HCT116 (cell line): ENCODE measurements around the gene SLC44A5. TPM values are rescaled to one million over a fixed set of nuclear protein-coding genes. Genes with fewer than 3 reads are reported as not detected.

ENCODE experiments used
- ATAC-seq: fragments of 200-7000 bp; cut with Tn5 transposase; 2 replicates; pipeline ENCODE4 v1.9.1; 2020; ENCODE audit warnings: mild to moderate bottlenecking, moderate library complexity
- BruUV-seq: library from RNA; stranded (reverse); fragments of 400-500 nt; replicated peaks from 2 replicates; lab custom pipeline; 2021; lab: Mats Ljungman, UMichigan
- CTCF ChIA-PET: fragments of 300-600 bp; sonication (Branson Sonifier 250); formaldehyde crosslinking; loops from one replicate; lab custom pipeline; 2021; ENCODE audit warnings: antibody characterized with exemption; lab: Charles Lee
- POLR2A ChIA-PET: fragments of 300-600, 350-600 bp; sonication (Branson Sonifier 250); formaldehyde crosslinking; loops from one replicate; lab custom pipeline; 2021; ENCODE audit warnings: antibody characterized with exemption; lab: Charles Lee
- RAD21 ChIA-PET, 2 experiments: fragments of 300-600 bp; sonication (Branson Sonifier 250); formaldehyde crosslinking; loops; one replicate each; lab custom pipeline; 2023; ENCODE audit warnings: low total read pairs in 2 of 2; ENCODE audit not compliant: uncharacterized antibody in 2 of 2, unreplicated experiment in 2 of 2, low non-redundant PET in 1 of 2; lab: Charles Lee
- DNase-seq: peaks from one replicate; pipeline ENCODE4 v3.0.0-alpha.2; 2010; ENCODE audit warnings: low read depth, low spot score
- H2AFZ ChIP-seq: fragments of 200-600 bp; shearing (Covaris generic), sonication (generic); 2 replicates; pipeline ENCODE4 v1.6.1; 2017; ENCODE audit warnings: low read depth, mixed run types, mixed read lengths, antibody characterized with exemption, low read length; ENCODE audit not compliant: poor library complexity, severe bottlenecking
- H3K27ac ChIP-seq: 2 replicates; pipeline ENCODE4 v1.5.1; 2012; ENCODE audit warnings: low read depth, low read length
- H3K27me3 ChIP-seq: fragments of 200-600 bp; sonication (generic); 2 replicates; pipeline ENCODE4 v1.6.1; 2016; ENCODE audit warnings: mixed run types, low read length, mixed read lengths; ENCODE audit not compliant: insufficient read depth
- H3K36me3 ChIP-seq, 2 experiments: fragments of 200-500 bp in 1 of 2; fragments of 200-600 bp in 1 of 2; sonication (Bioruptor generic) in 1 of 2; sonication (generic) in 1 of 2; 2 replicates each; pipeline versions ENCODE4 v1.5.1 to v1.6.1; 2014 to 2016; ENCODE audit warnings: low read length in 2 of 2, inconsistent platforms in 1 of 2, mixed read lengths in 1 of 2, mixed run types in 1 of 2; ENCODE audit not compliant: insufficient read depth in 2 of 2, control insufficient read depth in 1 of 2
- H3K4me1 ChIP-seq, 2 experiments: fragments of 200-600 bp in 1 of 2; sonication (generic) in 1 of 2; 2 replicates each; pipeline versions ENCODE4 v1.5.1 to v1.6.1; 2012 to 2017; ENCODE audit warnings: low read length in 2 of 2, inconsistent platforms in 1 of 2, mild to moderate bottlenecking in 1 of 2, mixed read lengths in 1 of 2, mixed run types in 1 of 2, moderate library complexity in 1 of 2; ENCODE audit not compliant: insufficient read depth in 2 of 2, control insufficient read depth in 1 of 2
- H3K4me2 ChIP-seq: fragments of 200-600 bp; sonication (generic); 2 replicates; pipeline ENCODE4 v1.6.1; 2017; ENCODE audit warnings: mixed run types, low read length, mixed read lengths
- H3K4me3 ChIP-seq, 2 experiments: fragments of 200-600 bp in 1 of 2; sonication (generic) in 1 of 2; replicated peaks in 1 of 2; 2 replicates each; pipeline ENCODE4 v1.5.1; 2011 to 2016; ENCODE audit warnings: low read length in 2 of 2, control low read depth in 1 of 2, low read depth in 1 of 2, mild to moderate bottlenecking in 1 of 2, mixed read lengths in 1 of 2, mixed run types in 1 of 2
- H3K79me2 ChIP-seq: fragments of 200-600 bp; sonication (generic); 2 replicates; pipeline ENCODE4 v1.6.1; 2017; ENCODE audit warnings: mild to moderate bottlenecking, mixed run types, low read length, moderate library complexity, mixed read lengths; ENCODE audit not compliant: insufficient read depth
- H3K9ac ChIP-seq: fragments of 200-600 bp; sonication (generic); 2 replicates; pipeline ENCODE4 v1.6.1; 2016; ENCODE audit warnings: low read length, mixed read lengths
- H3K9me2 ChIP-seq: fragments of 200-600 bp; sonication (generic), shearing (Covaris generic); 2 replicates; pipeline ENCODE4 v1.6.1; 2017; ENCODE audit warnings: mixed run types, mild to moderate bottlenecking, moderate library complexity; ENCODE audit not compliant: insufficient read depth
- H3K9me3 ChIP-seq, 2 experiments: fragments of 200-500 bp in 1 of 2; fragments of 200-600 bp in 1 of 2; sonication (Bioruptor generic) in 1 of 2; sonication (generic) in 1 of 2; 2 replicates each; pipeline ENCODE4 v1.6.1; 2014 to 2017; ENCODE audit warnings: low read length in 2 of 2, mixed read lengths in 2 of 2, inconsistent platforms in 1 of 2, low read depth in 1 of 2, mild to moderate bottlenecking in 1 of 2, mixed run types in 1 of 2, moderate library complexity in 1 of 2; ENCODE audit not compliant: control insufficient read depth in 1 of 2, insufficient read depth in 1 of 2
- H4K20me1 ChIP-seq: fragments of 200-600 bp; sonication (generic), shearing (Covaris generic); 2 replicates; pipeline ENCODE4 v1.6.1; 2017; ENCODE audit warnings: mixed run types, mild to moderate bottlenecking, moderate library complexity; ENCODE audit not compliant: insufficient read depth
- CBX3 ChIP-seq: IDR thresholded peaks from 2 replicates; pipeline ENCODE4 v1.6.1; 2012; ENCODE audit warnings: low read depth
- CEBPB ChIP-seq: IDR thresholded peaks from 2 replicates; pipeline ENCODE4 v1.6.1; 2012; ENCODE audit warnings: low read depth
- EZH2phosphoT487 ChIP-seq: fragments of 200-600 bp; IDR thresholded peaks from 2 replicates; pipeline ENCODE4 v1.6.1; 2018; ENCODE audit warnings: antibody characterized with exemption, borderline replicate concordance
- JUND ChIP-seq: IDR thresholded peaks from 2 replicates; pipeline ENCODE4 v1.6.1; 2012
- POLR2AphosphoS5 ChIP-seq: IDR thresholded peaks from 2 replicates; pipeline ENCODE4 v1.6.1; 2011; ENCODE audit warnings: mild to moderate bottlenecking, low read depth, low read length, moderate library complexity
- REST ChIP-seq: IDR thresholded peaks from 2 replicates; pipeline ENCODE4 v1.6.1; 2012; ENCODE audit warnings: low read depth
- SP1 ChIP-seq: IDR thresholded peaks from 2 replicates; pipeline ENCODE4 v1.6.1; 2012; ENCODE audit warnings: low read depth
- SRF ChIP-seq: IDR thresholded peaks from 2 replicates; pipeline ENCODE4 v1.6.1; 2012; ENCODE audit warnings: low read depth
- YY1 ChIP-seq: IDR thresholded peaks from 2 replicates; pipeline ENCODE4 v1.6.1; 2011; ENCODE audit warnings: low read length, low read depth, moderate library complexity, mild to moderate bottlenecking; ENCODE audit not compliant: insufficient replicate concordance; ENCODE audit errors: extremely low read depth
- ZFX ChIP-seq: fragments of 450-650 bp; IDR thresholded peaks from 2 replicates; pipeline ENCODE4 v1.6.1; 2017
- intact Hi-C: fragments of 100-400 bp; cut with micrococcal nuclease; formaldehyde crosslinking; loops from 2 replicates; pipeline ENCODE4 v1.10.0; 2022
- total RNA-seq: library from RNA; stranded (reverse); gene quantifications from one replicate; pipeline ENCODE4 v1.2.1, GENCODE V29; 2021; ENCODE audit not compliant: unreplicated experiment
- TF ChIP-seq, protein P1 (sequence below), 3 experiments: fragments of 200-600 bp in 1 of 3; sonication (generic) in 1 of 3; IDR thresholded peaks in 2 of 3; conservative IDR thresholded peaks in 1 of 3; 2 replicates each; pipeline ENCODE4 v1.5.1; 2012 to 2017; ENCODE audit warnings: low read depth in 2 of 3, low read length in 2 of 3, antibody characterized with exemption in 1 of 3, borderline replicate concordance in 1 of 3, control low read depth in 1 of 3, mild to moderate bottlenecking in 1 of 3, mixed read lengths in 1 of 3, mixed run types in 1 of 3, moderate library complexity in 1 of 3; ENCODE audit not compliant: insufficient read depth in 1 of 3

Gene SLC44A5
- total RNA-seq, 1 experiment from 2014 or later: 2.4 TPM

DNA sequence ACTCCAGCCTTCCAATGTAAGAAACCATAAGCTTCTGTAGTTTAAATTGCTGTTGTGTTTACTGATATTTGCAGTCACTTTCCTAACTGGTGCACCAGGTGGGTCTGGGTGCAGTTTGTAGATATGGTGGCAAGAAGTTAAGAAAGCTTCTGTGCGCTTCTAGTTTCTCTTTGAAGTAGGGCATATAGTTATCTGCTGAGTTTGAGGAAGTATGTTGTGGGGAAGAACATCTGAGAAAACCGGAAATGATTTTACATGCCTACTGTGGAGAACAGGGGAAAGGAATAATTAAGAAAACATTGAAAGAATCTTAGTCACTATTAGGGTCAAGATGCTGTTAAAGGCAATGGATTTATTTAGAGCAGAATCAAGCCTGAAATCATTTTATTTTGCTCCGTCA is 14.9 kb upstream of the SLC44A5 start:
- no peak overlapping the region for H3K27ac ChIP-seq
- H3K9me2 ChIP-seq: peaks cover 3% of the 10 kb centered on the region; the same call in 1 of the 2 replicates
- ATAC-seq: no peak
- TF ChIP-seq CBX3: no peak
- no peak for TF ChIP-seq POLR2AphosphoS5
- no peak for TF ChIP-seq YY1
- no peak for TF ChIP-seq JUND
- no peak for TF ChIP-seq SP1
- no peak for TF ChIP-seq SRF
- TF ChIP-seq EZH2phosphoT487: no peak
- no peak for TF ChIP-seq ZFX
- TF ChIP-seq CEBPB: no peak
- TF ChIP-seq, protein P1, sequence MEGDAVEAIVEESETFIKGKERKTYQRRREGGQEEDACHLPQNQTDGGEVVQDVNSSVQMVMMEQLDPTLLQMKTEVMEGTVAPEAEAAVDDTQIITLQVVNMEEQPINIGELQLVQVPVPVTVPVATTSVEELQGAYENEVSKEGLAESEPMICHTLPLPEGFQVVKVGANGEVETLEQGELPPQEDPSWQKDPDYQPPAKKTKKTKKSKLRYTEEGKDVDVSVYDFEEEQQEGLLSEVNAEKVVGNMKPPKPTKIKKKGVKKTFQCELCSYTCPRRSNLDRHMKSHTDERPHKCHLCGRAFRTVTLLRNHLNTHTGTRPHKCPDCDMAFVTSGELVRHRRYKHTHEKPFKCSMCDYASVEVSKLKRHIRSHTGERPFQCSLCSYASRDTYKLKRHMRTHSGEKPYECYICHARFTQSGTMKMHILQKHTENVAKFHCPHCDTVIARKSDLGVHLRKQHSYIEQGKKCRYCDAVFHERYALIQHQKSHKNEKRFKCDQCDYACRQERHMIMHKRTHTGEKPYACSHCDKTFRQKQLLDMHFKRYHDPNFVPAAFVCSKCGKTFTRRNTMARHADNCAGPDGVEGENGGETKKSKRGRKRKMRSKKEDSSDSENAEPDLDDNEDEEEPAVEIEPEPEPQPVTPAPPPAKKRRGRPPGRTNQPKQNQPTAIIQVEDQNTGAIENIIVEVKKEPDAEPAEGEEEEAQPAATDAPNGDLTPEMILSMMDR (IDR thresholded peaks at IDR 0.05 in 2 of 3, conservative IDR thresholded peaks at IDR 0.05 in 1 of 3; ENCODE audit: borderline replicate concordance in 1 of 3, insufficient read depth in 1 of 3, low read depth in 2 of 3, low read length in 2 of 3): no peak
- TF ChIP-seq REST: no peak
- TF ChIP-seq, all 23 proteins: peak for 0
- H3K36me3 ChIP-seq: no peaks in the 10 kb centered on the region
- H3K79me2 ChIP-seq: no peaks in the 10 kb centered on the region
- H4K20me1 ChIP-seq: no peaks in the 10 kb centered on the region
- POLR2A ChIA-PET: no interaction called here
- DNase-seq: no peak
- intact Hi-C loops: no loop called here
- RAD21 ChIA-PET: no interaction called here
- no peak overlapping the region for H3K4me2 ChIP-seq
- no TSS peak for BruUV-seq
- no peak overlapping the region for H3K9ac ChIP-seq
- H3K4me3 ChIP-seq: no peak overlapping the region
- H2AFZ ChIP-seq: no peak overlapping the region
- H3K9me3 ChIP-seq: no peaks in the 10 kb centered on the region
- no peaks in the 10 kb centered on the region for H3K4me1 ChIP-seq
- CTCF ChIA-PET: no interaction called here
- H3K27me3 ChIP-seq: no peaks in the 10 kb centered on the region
